MV-4-11 (cell line): Measurements from ENCODE around the gene LSAMP.

Experiments
- DNase-seq: peaks from one replicate; lab custom pipeline; 2025; lab: John Stamatoyannopoulos, UW

The LSAMP gene

GRCh38 chr3:116007000-116007399, 438.3 kb downstream of the LSAMP start:
- DNase-seq: no peak

- DNase-seq: no peak
Observed at GRCh38 chr3:116005404-116005803, 439.9 kb downstream of the LSAMP start.

GRCh38 chr3:116002235-116002634, 443.1 kb downstream of the LSAMP start:
- DNase-seq: no peak

DNA sequence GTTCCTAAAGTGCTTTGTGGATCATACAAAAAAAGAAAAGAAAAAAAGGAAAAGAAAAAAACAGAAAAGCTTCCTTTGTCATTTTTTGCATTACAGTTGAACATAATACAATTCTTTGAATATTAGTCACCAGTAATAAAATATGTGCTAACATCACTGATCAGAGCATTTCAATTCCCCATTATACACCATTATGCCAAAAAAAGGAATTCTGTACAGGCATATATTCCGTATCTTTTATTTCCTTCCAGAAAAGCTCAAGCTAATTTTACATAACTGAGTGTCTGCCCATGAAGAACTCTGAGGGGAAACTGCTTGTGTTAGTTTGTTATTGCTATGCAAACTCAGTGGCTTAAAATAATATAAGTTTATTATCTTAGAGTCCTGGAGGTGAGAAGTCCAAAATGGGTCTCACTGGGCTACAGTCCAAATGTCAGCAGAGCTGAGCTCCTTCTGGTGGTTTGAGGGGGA, 444.1 kb downstream of the LSAMP start:
- no peak for DNase-seq

- DNase-seq: no peak
Observed at GRCh38 chr3:116000311-116000710, 445.0 kb downstream of the LSAMP start.

DNA sequence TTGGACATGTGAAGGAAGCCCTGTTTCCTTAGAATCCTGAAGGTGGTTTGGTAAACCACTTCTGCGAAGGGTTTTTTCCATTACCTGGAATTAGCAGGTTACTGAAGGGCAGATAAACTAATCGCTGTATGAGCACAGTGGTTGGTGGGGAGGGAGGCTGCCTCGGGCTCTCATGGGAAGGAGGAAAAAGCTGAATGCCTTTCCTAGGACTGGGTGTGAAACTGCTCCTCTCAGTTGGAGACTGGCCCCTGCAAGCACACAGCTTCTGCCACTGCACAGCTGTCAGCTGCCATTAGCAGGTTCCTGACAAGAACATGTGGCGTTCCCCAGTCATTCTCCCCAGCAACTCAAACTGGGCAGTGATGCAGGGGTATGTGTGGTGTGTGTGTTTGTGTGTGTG, 445.7 kb downstream of the LSAMP start:
- DNase-seq: no peak

DNA sequence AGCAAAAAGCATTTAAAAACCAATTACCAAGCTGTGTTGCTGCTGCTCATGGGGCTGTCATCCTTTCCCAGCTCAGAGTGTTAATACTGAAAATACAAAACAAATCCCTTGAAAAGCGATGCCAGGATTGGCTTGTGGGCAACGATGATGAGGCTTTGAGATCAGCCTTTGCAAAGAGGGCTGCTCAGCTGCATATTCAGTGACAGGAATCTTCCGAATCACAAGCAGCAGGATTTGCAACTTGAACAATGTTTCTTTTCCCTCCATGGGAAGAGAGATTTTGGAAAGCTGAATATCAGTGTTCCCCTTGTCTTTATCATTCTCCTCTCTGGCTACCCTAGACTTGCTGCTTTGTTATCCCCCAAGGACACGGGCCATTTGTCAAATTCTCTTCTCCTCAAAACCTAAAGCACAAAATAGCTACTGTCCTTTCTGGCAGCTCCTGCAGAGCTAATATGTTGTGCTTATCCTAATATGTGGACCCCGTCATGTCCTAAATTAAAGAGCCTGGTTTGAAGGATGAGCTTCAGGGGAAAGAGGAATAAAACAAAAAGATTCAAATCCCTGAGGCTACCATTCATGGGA, 446.2 kb downstream of the LSAMP start:
- no peak for DNase-seq

DNA sequence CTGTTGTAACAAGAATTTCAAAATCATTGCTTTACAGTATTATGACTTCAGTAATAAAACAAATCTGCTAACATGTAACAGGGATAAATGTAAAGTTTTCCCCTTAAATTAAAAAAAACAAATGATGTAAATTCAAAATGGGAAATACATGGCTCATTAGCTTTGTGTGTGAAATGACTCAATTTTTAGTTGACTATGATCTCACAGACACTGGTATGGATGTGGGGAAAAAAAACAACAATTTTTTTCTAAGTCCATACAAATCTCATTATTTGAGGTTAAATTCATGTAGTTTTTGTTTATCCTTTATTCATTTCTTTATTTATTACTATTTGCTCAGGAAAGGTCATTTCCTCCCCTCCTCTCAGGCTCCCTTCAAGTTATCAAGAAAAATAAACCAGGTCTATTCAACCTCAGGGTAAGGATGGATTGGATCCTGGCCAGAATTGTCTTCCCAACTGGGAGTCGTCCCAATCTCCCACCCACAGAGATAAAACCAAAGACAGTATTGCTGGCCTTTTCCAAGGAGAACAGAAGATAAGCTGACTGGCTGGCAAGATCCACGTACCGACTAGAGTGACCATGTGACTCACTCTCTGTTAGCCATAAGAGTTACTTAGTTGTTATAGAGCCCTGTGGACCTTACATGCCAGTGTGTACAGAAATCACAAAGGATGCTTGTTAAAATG, 448.7 kb downstream of the LSAMP start:
- DNase-seq: no peak

GRCh38 chr3:115990669-115991068, 454.6 kb downstream of the LSAMP start:
- no peak for DNase-seq

DNA sequence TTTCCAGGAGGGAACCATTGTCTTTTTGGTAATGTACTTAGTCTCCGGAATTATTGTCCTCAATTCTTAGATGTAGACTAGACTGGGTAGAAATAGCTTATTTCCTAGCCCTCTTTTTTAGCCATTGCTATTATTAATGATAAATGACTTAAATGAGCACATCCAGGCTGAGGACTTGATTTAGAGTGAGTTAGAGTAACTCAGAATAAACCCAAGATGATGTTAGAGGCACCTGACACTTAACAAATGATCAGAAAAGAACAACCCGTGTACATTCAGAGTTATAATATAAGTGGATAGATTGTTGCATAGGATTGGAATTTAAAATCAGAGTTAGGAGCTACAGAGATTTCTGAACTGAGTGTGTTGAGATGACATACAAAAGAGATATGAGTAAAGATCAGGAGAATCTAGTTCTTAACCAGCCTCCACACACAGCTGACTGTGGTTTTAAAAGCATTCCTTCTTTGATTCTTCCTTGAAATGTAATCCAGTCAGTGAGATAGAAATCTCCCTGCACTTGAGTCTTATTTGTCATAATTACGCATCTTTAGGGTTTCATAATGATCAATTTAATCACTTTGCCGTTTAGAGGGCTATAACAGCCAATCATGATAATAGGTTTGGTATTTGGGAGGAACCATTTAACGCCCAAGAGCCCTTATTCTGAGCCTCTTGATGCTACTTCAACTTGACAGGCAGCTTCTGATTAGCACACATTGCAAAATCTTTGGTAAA, 455.4 kb downstream of the LSAMP start:
- no peak for DNase-seq

GRCh38 chr3:115986555-115987207, 458.6 kb downstream of the LSAMP start:
- DNase-seq: no peak

GRCh38 chr3:115982629-115983028, 462.7 kb downstream of the LSAMP start:
- DNase-seq: no peak

DNA sequence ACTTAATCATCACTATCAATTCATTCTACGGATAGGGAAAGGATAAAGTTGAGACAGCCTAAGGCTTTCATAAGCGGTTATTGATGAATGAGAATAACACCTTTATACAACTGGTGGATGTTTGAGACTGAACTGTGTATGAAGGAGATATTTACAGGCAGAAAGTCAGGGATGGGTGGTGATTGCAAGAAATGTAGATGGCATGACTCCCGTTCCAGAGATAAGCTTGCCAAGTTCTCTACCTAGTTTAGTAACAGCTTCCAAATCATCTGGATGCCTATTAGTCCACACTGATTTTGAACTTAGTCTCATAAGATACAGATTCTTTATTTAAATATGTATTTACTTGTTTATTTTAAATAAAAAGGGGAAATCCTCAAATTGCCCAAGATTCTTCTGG, 463.2 kb downstream of the LSAMP start:
- DNase-seq: no peak

DNA sequence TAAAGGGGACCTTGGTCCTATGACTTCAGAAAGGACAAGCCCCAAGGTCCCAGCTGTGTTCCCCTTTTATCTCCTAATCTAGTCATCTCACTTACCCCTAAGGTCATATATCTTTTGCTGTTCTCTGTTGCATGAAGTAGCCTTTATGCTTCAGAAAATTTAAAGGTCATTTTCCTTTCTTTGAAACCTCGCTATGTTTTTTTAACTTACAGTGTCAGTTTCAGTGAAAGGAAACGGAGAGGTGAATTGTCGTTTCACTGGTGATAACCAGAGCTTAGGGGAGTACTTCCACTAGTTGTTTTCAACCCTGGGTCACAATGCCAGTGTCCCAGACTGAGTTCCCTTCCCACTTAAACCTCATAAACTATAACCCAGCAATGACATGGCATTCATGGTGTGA, 464.6 kb downstream of the LSAMP start:
- DNase-seq: no peak

- no peak for DNase-seq
Observed at GRCh38 chr3:115977866-115978265, 467.4 kb downstream of the LSAMP start.

DNA sequence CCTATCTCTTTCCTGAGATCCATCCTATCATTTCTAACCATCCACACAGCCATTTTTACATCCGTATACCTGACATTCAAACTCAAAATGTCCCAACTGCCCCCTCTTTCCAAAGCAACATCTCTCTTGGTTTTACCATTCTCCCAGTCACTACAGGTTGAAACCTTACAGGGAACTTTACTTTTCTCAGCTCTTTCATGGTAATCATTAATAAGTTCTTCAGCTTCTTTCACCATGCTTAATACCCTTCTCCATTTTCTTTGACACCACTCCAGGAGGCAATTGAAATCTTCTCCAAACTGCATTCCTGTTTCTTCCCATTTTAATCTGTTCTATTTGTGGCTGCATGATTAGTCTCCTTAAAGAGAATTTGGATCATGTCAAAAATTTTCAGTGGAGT, 469.5 kb downstream of the LSAMP start:
- DNase-seq: no peak

GRCh38 chr3:115975353-115975752, 469.9 kb downstream of the LSAMP start:
- no peak for DNase-seq

DNA sequence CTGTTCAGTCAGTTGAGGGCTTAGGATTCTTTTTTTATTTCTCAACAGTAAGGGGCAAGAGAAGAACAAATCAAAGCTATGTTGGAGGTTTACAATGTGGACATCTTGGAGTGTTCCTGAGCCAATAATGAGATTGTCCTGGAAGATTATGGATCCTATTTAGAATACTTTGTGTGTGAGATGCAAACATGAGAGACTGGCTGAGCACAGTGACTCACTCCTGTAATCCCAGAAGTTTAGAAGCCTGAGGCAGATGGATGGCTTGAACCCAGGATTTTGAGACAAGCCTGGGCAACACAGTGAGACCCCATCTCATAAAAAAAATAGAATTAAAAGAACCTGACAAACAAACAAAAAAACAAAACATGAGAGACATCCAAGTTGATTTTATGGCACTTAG, 470.3 kb downstream of the LSAMP start:
- no peak for DNase-seq

GRCh38 chr3:115968871-115969270, 476.4 kb downstream of the LSAMP start:
- no peak for DNase-seq

- DNase-seq: peak; percentile 28
Observed at GRCh38 chr3:115961380-115961779, 483.9 kb downstream of the LSAMP start.

GRCh38 chr3:115960799-115961198, 484.5 kb downstream of the LSAMP start:
- DNase-seq: no peak

- DNase-seq: no peak
Observed at GRCh38 chr3:115958526-115958925, 486.8 kb downstream of the LSAMP start.

GRCh38 chr3:115947325-115947724, 498.0 kb downstream of the LSAMP start:
- peak; percentile 73 for DNase-seq
